Measurements from ENCODE around the gene ACSF2. TPM values are rescaled to one million over a fixed set of nuclear protein-coding genes. Genes with fewer than 3 reads are reported as not detected.

The ACSF2 gene
- total RNA-seq, 1 donor = 63.0 TPM

DNA sequence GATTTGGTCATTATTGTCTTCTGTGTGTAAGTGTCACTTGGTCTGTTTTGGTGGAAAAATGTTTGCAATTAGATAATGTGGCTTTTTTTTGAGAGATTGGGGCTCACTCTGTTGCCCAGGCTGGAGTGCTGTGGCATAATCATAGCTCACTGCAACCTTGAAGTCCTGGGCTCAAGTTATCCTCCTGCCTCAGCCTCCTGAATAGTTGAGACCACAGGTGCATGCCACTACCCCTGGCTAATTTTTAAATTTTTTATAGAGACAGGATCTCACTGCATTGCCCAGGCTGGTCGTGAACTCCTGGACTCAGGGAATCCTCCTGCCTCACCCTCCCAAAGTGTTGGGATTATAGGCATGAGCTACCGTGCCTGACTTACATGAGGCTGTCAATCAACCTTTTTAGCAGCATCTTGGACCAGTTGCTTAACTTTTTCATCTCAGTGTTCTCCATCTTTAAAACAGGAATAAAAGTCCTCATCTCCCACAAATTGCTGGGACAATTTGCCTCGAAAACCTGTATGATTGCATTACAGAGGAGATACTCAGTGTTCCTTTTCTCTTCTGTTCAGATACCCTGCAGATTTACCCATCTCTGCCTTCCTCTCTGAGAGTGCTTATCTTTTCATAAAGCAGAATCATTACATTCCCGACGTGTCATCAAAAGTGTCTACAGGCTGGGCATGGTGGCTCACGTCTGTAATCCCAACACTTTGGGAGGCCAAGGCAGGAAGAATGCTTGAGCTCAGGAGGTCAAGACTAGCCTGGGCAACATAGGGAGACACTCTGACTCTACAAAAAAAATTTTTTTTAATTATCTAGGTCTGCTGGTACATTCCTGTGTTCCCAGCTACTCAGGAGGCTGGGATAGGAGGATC is 19.1 kb downstream of the ACSF2 start:
- no peak overlapping the region for H2AFZ ChIP-seq (ENCODE audit: low read length)
- H3K27ac ChIP-seq (ENCODE audit: low read depth, low read length) = no peak overlapping the region
- H3K4me2 ChIP-seq (ENCODE audit: insufficient read depth, low read length) = no peak overlapping the region
- H3K4me1 ChIP-seq (ENCODE audit: insufficient read depth, low read length) = peaks cover 4% of the 10 kb centered on the region
- no peaks in the 10 kb centered on the region for H3K27me3 ChIP-seq (ENCODE audit: insufficient read depth, low read length)
- no peak overlapping the region for H3K4me3 ChIP-seq (ENCODE audit: insufficient read depth, low read length)
- H3K9me3 ChIP-seq (ENCODE audit: low read depth, low read length) = no peaks in the 10 kb centered on the region
- DNase-seq (ENCODE audit: insufficient read length, low spot score, missing footprints) = no peak
- no peaks in the 10 kb centered on the region for H3K36me3 ChIP-seq (ENCODE audit: insufficient read depth, low read length)
- TF ChIP-seq, protein P1, sequence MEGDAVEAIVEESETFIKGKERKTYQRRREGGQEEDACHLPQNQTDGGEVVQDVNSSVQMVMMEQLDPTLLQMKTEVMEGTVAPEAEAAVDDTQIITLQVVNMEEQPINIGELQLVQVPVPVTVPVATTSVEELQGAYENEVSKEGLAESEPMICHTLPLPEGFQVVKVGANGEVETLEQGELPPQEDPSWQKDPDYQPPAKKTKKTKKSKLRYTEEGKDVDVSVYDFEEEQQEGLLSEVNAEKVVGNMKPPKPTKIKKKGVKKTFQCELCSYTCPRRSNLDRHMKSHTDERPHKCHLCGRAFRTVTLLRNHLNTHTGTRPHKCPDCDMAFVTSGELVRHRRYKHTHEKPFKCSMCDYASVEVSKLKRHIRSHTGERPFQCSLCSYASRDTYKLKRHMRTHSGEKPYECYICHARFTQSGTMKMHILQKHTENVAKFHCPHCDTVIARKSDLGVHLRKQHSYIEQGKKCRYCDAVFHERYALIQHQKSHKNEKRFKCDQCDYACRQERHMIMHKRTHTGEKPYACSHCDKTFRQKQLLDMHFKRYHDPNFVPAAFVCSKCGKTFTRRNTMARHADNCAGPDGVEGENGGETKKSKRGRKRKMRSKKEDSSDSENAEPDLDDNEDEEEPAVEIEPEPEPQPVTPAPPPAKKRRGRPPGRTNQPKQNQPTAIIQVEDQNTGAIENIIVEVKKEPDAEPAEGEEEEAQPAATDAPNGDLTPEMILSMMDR (IDR thresholded peaks at IDR 0.05; ENCODE audit: extremely low read depth, low read depth, low read length) = no peak
- H3K79me2 ChIP-seq (ENCODE audit: insufficient read depth, low read length) = peaks cover 7% of the 10 kb centered on the region
- peaks cover 7% of the 10 kb centered on the region for H4K20me1 ChIP-seq (ENCODE audit: insufficient read depth, low read length)

DNA sequence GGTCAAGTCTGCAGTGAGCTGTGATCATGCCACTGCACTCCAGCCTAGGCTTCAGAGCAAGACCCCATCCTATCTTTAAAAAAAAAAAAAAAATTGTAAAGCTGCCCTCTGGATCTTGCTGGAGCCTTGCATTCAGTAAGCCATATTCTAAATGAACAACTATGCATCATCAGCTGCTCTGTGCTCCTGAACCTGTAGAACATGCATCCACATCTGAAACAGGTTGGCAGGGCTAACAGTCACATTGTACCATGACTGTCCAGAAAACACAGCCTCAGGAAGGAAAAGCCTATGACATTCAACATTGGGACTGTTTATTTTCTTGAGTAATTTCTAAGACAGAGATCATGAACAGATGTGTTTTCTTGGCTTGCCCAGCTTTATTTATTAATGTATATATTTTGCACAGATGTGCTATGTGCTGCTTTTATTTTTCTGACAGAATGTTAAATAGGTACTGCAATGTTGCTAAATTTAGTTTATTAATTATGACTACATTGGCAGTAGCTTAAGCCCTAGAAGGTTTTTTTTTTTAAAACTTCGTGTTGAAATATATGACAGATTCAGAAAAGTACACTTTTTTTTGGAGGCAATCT is 19.8 kb downstream of the ACSF2 start:
- Histone ChIP-seq H3K4me3 (ENCODE audit: insufficient read depth, low read length) (no peak overlapping the region), H3K79me2 (ENCODE audit: insufficient read depth, low read length) (no peaks in the 10 kb centered on the region), H2AFZ (ENCODE audit: low read length) (no peak overlapping the region), H3K27ac (ENCODE audit: low read depth, low read length) (no peak overlapping the region), H3K4me2 (ENCODE audit: insufficient read depth, low read length) (no peak overlapping the region), H3K4me1 (ENCODE audit: insufficient read depth, low read length) (peaks cover 4% of the 10 kb centered on the region), H3K27me3 (ENCODE audit: insufficient read depth, low read length) (no peaks in the 10 kb centered on the region), H4K20me1 (ENCODE audit: insufficient read depth, low read length) (peaks cover 2% of the 10 kb centered on the region), H3K9me3 (ENCODE audit: low read depth, low read length) (no peaks in the 10 kb centered on the region), H3K36me3 (ENCODE audit: insufficient read depth, low read length) (no peaks in the 10 kb centered on the region)
- TF ChIP-seq, protein P1 (IDR thresholded peaks at IDR 0.05; ENCODE audit: extremely low read depth, low read depth, low read length) = no peak
- DNase-seq (ENCODE audit: insufficient read length, low spot score, missing footprints) = no peak

DNA sequence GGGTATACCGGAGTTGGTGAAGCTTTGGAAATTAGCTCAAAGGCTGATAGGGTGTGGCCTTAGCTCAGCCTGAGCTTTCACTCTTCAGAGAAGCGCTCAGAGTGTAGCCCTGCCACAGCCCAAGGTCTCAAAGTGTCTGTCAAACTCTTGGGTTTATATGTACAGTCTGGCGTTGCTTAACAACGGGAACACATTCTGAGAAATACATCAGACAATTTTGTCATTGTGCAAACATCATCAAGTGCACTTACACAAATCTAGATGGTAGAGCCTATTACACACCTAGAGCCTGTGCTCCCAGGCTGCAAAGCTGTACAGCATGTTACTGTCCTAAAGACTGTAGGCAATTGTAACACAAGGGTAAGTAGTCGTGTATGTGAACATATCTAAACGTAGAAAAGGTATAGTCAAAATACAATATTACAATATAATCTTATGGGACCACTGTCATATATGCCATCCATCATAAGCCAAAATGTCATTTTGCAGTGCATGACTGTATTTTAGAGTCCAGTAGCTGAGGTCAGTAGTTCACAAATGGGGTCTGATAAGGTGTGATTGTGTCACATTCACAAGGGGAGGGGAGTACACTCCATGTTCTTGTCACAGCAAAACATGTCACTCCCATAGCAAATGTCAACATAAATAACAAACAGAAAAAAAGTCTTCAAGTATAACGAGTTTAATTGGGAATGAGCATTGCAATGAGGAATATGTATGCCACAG is 22.0 kb downstream of the ACSF2 start:
- Histone ChIP-seq H3K4me3 (ENCODE audit: insufficient read depth, low read length) (no peak overlapping the region), H3K79me2 (ENCODE audit: insufficient read depth, low read length) (no peaks in the 10 kb centered on the region)
- no peak for DNase-seq (ENCODE audit: insufficient read length, low spot score, missing footprints)

More for the DNA sequence above, 22.0 kb downstream of the ACSF2 start:
- Histone ChIP-seq H3K27ac (ENCODE audit: low read depth, low read length) (no peak overlapping the region), H2AFZ (ENCODE audit: low read length) (no peak overlapping the region), H3K9me3 (ENCODE audit: low read depth, low read length) (no peaks in the 10 kb centered on the region), H3K4me1 (ENCODE audit: insufficient read depth, low read length) (peaks cover 4% of the 10 kb centered on the region), H3K4me2 (ENCODE audit: insufficient read depth, low read length) (no peak overlapping the region), H4K20me1 (ENCODE audit: insufficient read depth, low read length) (peaks cover 2% of the 10 kb centered on the region), H3K36me3 (ENCODE audit: insufficient read depth, low read length) (no peaks in the 10 kb centered on the region), H3K27me3 (ENCODE audit: insufficient read depth, low read length) (no peaks in the 10 kb centered on the region)
- TF ChIP-seq, protein P1 (IDR thresholded peaks at IDR 0.05; ENCODE audit: extremely low read depth, low read depth, low read length) = no peak
